Measurements from ENCODE around the gene FBN2. TPM values are rescaled to one million over a fixed set of nuclear protein-coding genes. Genes with fewer than 3 reads are reported as not detected.

Gene FBN2
- polyA plus RNA-seq, 4 donors = 73.4 to 450 (median 108) TPM

- DNase-seq (ENCODE audit: low read depth in 4 of 4, low spot score in 3 of 4) = no peak
Observed at GRCh38 chr5:128224336-128224735, 313.7 kb downstream of the FBN2 start.

- no peak for DNase-seq (ENCODE audit: low read depth in 4 of 4, low spot score in 3 of 4)
Observed at GRCh38 chr5:128220841-128221240, 317.2 kb downstream of the FBN2 start.

GRCh38 chr5:128216860-128217531 is 321.0 kb downstream of the FBN2 start:
- DNase-seq (ENCODE audit: low read depth in 4 of 4, low spot score in 3 of 4) = no peak

DNA sequence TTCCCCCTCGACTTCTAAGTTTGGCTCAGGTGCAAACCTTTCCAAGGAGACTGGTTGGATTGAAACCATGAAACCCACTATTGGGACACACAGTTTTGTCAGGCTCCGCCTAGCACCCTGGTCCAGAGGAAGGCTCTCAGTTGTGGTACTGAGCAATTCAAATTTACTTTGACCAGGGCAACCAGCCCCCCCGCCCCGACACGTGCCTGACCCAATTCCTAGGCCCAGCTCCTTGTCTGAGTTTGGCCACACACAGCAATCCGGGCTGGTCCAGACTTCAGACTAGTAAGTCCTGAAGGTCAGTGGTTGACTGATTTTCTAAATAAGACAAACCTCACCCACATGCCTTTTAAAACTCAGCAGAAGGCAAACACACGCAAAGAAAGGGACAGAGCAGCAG is 321.8 kb downstream of the FBN2 start:
- no peak for DNase-seq (ENCODE audit: low read depth in 4 of 4, low spot score in 3 of 4)

- no peak for DNase-seq (ENCODE audit: low read depth in 4 of 4, low spot score in 3 of 4)
Observed at GRCh38 chr5:128213833-128214232, 324.2 kb downstream of the FBN2 start.

DNA sequence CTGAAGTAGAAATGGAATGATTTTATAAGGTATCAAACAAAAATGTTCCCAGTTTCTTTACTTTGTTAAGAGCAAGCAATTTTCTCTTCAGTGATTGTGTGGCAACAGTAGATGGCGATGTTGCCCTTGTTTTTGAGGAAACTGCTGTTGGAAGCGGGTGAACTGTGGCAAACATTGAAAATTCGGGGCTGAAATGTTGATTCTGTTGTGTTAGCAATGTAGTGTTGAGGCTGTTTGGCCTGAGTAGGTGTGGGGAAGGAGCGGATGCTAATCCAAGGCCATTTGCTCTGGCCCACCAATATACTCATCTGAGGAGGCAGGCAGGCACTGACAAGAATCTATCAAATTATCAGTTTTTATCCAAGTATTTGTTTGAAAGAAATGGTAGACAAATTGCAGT is 324.7 kb downstream of the FBN2 start:
- peak; percentile 48 to 57 (median 56) for DNase-seq (ENCODE audit: low read depth in 4 of 4, low spot score in 3 of 4)

DNA sequence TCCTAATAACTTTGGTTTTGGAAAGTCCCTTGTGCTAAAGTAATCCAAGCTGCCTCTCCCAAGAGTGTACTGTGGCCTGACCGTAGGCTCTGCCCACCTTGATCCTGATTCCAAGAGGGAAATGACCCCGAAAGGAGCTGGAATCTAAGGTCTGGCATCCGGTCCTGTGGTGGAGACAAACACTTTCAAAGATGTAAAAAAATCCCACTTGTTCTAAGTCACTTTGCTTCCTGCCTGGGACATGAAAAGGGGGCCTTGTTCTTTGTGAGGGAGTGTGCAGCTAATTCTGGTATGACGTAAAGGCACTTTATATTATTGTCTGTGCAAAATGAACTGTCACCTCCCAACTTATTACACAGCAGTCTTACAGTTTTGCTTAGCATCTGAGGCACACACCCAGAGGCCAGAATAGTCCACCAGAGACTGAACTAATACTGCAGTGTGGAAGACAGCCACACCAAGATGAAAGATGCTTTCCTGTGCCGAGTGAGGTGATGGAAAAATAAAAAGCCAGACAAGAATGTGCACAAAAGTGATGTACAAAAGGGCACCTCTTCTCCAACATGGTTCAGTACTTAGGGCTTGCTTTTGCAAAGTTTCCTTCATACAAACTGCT is 325.7 kb downstream of the FBN2 start:
- DNase-seq (ENCODE audit: low read depth in 4 of 4, low spot score in 3 of 4) = peak in 1 of 4 donors; percentile 15

DNA sequence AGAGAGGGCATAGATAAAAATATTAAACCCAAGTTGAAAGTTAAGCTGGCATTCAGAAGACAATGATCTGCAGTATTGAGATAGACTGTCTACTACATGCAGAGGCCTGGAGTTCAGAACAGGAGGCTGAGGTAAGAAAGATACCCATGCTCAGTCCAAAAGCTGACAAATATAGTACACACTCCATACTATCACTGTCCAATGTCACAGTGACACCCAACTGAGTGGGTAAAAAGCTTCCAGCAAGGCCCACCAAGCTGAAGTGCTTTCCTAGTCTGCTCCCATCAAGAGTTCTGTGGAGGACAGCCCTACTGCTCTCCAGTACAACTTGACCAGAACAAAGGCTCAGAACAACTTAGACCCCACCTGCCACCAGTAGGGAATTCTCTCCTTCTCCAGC is 329.6 kb downstream of the FBN2 start:
- DNase-seq (ENCODE audit: low read depth in 4 of 4, low spot score in 3 of 4) = no peak

All from left renal pelvis (tissue), 4 donors.